Loucy (cell line): ENCODE measurements around the gene HOXC5.
"Not testable (repeated sequence)": the region's sequence is repeated elsewhere in the genome, so short reads cannot be mapped to it uniquely, and the experiment has no call there.

Experiments
- H2AFZ ChIP-seq: fragments of 200-600 bp; sonication (generic); 2 replicates; pipeline ENCODE4 v1.6.0; 2016; ENCODE audit warnings: antibody characterized with exemption, mild to moderate bottlenecking, low read length, moderate library complexity
- H3F3A ChIP-seq: fragments of 200-600 bp; 2 replicates; pipeline ENCODE4 v1.6.0; 2016; ENCODE audit warnings: antibody characterized with exemption, low read depth, mild to moderate bottlenecking
- H3K27me3 ChIP-seq: fragments of 200-600 bp; sonication (generic); 2 replicates; pipeline ENCODE4 v1.6.1; 2014; ENCODE audit warnings: low read length, mild to moderate bottlenecking; ENCODE audit not compliant: insufficient read depth, poor library complexity, severe bottlenecking
- H3K36me3 ChIP-seq: fragments of 200-600 bp; sonication (generic); 2 replicates; pipeline ENCODE4 v1.6.1; 2016; ENCODE audit warnings: low read length; ENCODE audit not compliant: insufficient read depth
- H3K4me1 ChIP-seq: fragments of 200-600 bp; sonication (generic); 2 replicates; pipeline ENCODE4 v1.5.1; 2014; ENCODE audit warnings: low read length, mild to moderate bottlenecking; ENCODE audit not compliant: insufficient read depth, poor library complexity, severe bottlenecking
- H3K4me2 ChIP-seq: fragments of 200-600 bp; sonication (generic); 2 replicates; pipeline ENCODE4 v1.6.0; 2014; ENCODE audit warnings: antibody characterized with exemption, low read length, low read depth, mild to moderate bottlenecking; ENCODE audit not compliant: poor library complexity, severe bottlenecking
- H3K4me3 ChIP-seq: fragments of 200-600 bp; sonication (generic); 2 replicates; pipeline ENCODE4 v1.5.1; 2014; ENCODE audit warnings: low read length, mild to moderate bottlenecking, mixed read lengths; ENCODE audit not compliant: poor library complexity, severe bottlenecking
- H3K79me2 ChIP-seq: fragments of 200-600 bp; sonication (generic); 2 replicates; pipeline ENCODE4 v1.6.1; 2014; ENCODE audit warnings: low read length; ENCODE audit not compliant: insufficient read depth
- H3K9ac ChIP-seq: fragments of 200-600 bp; sonication (generic); 2 replicates; pipeline ENCODE4 v1.6.0; 2014; ENCODE audit warnings: mild to moderate bottlenecking, low read depth, low read length, moderate library complexity; ENCODE audit not compliant: poor library complexity, severe bottlenecking
- H3K9me2 ChIP-seq: fragments of 200-600 bp; sonication (generic); replicated peaks from 2 replicates; pipeline ENCODE4 v1.6.1; 2016; ENCODE audit warnings: low read depth, low read length, mixed read lengths
- H3K9me3 ChIP-seq: fragments of 200-600 bp; sonication (generic); 2 replicates; pipeline ENCODE4 v1.6.1; 2014; ENCODE audit warnings: mild to moderate bottlenecking, antibody characterized with exemption, low read length, low read depth; ENCODE audit not compliant: insufficient read depth
- H4K20me1 ChIP-seq: fragments of 200-600 bp; sonication (generic); 2 replicates; pipeline ENCODE4 v1.6.0; 2014; ENCODE audit warnings: antibody characterized with exemption, low read length, mild to moderate bottlenecking; ENCODE audit not compliant: insufficient read depth, poor library complexity, severe bottlenecking
- EZH2phosphoT487 ChIP-seq: fragments of 200-600 bp; IDR thresholded peaks from 2 replicates; pipeline ENCODE4 v1.6.1; 2018; ENCODE audit warnings: antibody characterized with exemption, mild to moderate bottlenecking, moderate library complexity, borderline replicate concordance
- TF ChIP-seq, protein P1 (sequence below): fragments of 200-600 bp; sonication (generic); conservative IDR thresholded peaks from 2 replicates; pipeline ENCODE4 v1.5.1; 2014; ENCODE audit warnings: mild to moderate bottlenecking, antibody characterized with exemption, low read length

HOXC5 gene

DNA sequence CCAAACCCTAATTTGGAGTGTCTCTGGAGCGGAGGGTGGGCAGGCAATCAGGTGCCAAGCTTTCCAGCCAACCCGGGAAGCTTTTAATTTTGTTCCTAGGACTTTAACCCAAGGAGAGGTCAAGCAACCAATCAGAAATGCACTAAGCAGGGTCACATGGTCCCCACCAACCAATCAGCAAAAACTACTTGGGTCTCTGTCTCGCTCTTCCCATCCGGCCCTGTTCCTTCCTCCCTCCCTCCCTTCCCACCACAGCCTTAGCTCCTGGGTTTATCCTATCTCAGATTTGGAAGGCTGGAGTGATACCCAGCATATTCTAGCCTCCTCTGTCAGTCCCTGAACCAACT, 7.3 kb downstream of the HOXC5 start:
- TF ChIP-seq, protein P1, sequence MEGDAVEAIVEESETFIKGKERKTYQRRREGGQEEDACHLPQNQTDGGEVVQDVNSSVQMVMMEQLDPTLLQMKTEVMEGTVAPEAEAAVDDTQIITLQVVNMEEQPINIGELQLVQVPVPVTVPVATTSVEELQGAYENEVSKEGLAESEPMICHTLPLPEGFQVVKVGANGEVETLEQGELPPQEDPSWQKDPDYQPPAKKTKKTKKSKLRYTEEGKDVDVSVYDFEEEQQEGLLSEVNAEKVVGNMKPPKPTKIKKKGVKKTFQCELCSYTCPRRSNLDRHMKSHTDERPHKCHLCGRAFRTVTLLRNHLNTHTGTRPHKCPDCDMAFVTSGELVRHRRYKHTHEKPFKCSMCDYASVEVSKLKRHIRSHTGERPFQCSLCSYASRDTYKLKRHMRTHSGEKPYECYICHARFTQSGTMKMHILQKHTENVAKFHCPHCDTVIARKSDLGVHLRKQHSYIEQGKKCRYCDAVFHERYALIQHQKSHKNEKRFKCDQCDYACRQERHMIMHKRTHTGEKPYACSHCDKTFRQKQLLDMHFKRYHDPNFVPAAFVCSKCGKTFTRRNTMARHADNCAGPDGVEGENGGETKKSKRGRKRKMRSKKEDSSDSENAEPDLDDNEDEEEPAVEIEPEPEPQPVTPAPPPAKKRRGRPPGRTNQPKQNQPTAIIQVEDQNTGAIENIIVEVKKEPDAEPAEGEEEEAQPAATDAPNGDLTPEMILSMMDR: no peak
- no peak for TF ChIP-seq EZH2phosphoT487
- Histone ChIP-seq H2AFZ (no peak overlapping the region), H3K79me2 (peaks cover 81% of the 10 kb centered on the region), H3K9ac (no peak overlapping the region), H3K27me3 (no peaks in the 10 kb centered on the region), H3K9me2 (no peaks in the 10 kb centered on the region), H3K4me2 (peak overlapping the region; percentile 95), H3F3A (peaks cover 14% of the 10 kb centered on the region), H4K20me1 (peaks cover 47% of the 10 kb centered on the region), H3K4me1 (peaks cover 87% of the 10 kb centered on the region), H3K36me3 (no peaks in the 10 kb centered on the region), H3K9me3 (no peaks in the 10 kb centered on the region), H3K4me3 (peak overlapping the region; percentile 73)

DNA sequence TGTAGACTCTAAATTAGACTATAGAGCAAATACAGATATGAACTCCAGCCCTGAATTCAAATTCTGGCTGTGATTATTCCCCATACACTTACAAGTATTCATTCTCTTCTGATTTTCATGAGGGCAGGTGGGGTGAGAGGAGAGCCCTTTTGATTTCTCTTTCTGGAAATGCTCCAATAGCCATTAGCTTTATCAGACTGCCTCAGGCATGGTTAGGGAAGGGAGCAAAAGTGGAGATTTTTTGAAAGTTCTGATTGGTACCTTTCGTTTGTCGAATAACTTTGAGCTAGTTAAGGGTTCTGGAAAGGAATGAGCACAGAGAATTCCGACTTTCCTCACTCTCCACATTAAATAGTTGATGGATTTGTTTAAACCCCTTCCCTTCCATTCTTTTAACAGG, 7.8 kb downstream of the HOXC5 start:
- TF ChIP-seq EZH2phosphoT487: no peak
- TF ChIP-seq, protein P1: no peak
- peaks cover 14% of the 10 kb centered on the region for H3F3A ChIP-seq
- no peaks in the 10 kb centered on the region for H3K9me2 ChIP-seq
- no peaks in the 10 kb centered on the region for H3K9me3 ChIP-seq
- H3K36me3 ChIP-seq: no peaks in the 10 kb centered on the region
- peak overlapping the region; percentile 73 for H3K4me3 ChIP-seq
- peak overlapping the region; percentile 95 for H3K4me2 ChIP-seq
- peaks cover 51% of the 10 kb centered on the region for H4K20me1 ChIP-seq
- no peaks in the 10 kb centered on the region for H3K27me3 ChIP-seq
- no peak overlapping the region for H2AFZ ChIP-seq
- H3K79me2 ChIP-seq: peaks cover 82% of the 10 kb centered on the region
- peaks cover 86% of the 10 kb centered on the region for H3K4me1 ChIP-seq
- no peak overlapping the region for H3K9ac ChIP-seq

DNA sequence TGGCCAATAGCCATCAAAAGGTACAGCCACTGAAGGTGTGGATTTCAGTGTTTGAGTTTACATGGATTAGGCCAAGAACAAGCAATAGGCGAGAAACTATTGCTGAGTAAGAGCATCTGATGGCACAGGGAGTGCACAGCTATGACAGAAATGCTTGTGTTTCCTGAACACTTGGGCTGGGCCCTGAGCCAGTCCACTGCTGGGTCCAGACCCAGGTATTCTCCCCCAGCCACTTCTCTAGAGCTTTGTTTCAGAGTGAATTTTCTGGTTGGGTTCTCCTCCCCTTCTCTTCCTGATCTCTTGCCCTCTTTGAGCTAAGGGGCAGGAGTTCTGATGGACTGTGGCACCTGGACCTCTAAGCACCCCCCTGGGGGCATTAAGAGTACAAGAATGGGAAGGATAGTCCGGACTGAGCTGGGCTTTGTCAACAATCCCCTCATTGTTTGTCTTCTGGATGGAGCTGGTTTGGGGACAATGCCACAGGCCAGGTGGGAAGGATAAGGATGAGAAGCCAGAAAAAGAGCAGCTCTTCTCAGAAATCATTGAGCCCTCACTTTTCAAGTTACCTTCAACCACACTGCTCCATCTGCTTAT, 8.3 kb downstream of the HOXC5 start:
- Histone ChIP-seq H4K20me1 (peaks cover 56% of the 10 kb centered on the region), H3K4me1 (peaks cover 81% of the 10 kb centered on the region), H3F3A (peaks cover 11% of the 10 kb centered on the region), H3K9me3 (no peaks in the 10 kb centered on the region), H3K27me3 (no peaks in the 10 kb centered on the region), H3K4me3 (peak overlapping the region; percentile 73), H2AFZ (no peak overlapping the region), H3K79me2 (peaks cover 82% of the 10 kb centered on the region), H3K4me2 (peak overlapping the region; percentile 95), H3K36me3 (no peaks in the 10 kb centered on the region), H3K9ac (no peak overlapping the region), H3K9me2 (no peaks in the 10 kb centered on the region)
- no peak for TF ChIP-seq EZH2phosphoT487
- TF ChIP-seq, protein P1: no peak

DNA sequence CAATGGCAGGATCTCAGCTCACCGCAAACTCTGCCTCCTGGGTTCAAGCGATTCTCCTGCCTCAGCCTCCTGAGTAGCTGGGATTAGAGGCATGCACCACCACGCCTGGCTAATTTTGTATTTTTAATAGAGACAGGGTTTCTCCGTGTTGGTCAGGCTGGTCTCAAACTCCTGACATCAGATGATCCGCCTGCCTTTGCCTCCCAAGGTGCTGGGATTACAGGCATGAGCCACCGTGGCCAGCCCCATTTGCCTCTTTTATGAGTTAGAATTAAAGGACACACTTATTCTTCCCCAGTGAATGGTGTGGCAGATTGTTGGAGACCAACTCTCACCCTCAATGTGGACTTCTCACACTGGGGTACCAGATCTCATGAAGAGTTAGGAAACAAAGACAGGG, 9.2 kb downstream of the HOXC5 start:
- Histone ChIP-seq H3K9ac (peak overlapping the region; percentile 33), H3K4me1 (peaks cover 73% of the 10 kb centered on the region), H3K79me2 (peaks cover 89% of the 10 kb centered on the region), H3K4me3 (peak overlapping the region; percentile 49), H3K4me2 (peak overlapping the region; percentile 95), H4K20me1 (peaks cover 64% of the 10 kb centered on the region)
- not testable (repeated sequence) for H3K36me3 ChIP-seq, H3K9me2 ChIP-seq, H3F3A ChIP-seq, H3K9me3 ChIP-seq, H2AFZ ChIP-seq, H3K27me3 ChIP-seq
